IPS-20b (cell line): ENCODE measurements around the gene ATXN1.

Experiments used
- H3K27ac ChIP-seq: one replicate; pipeline ENCODE4 v1.5.1; 2013; ENCODE audit warnings: low read length
- H3K27me3 ChIP-seq: 2 replicates; pipeline ENCODE4 v1.6.1; 2013; ENCODE audit warnings: mild to moderate bottlenecking, low read length, inconsistent platforms; ENCODE audit not compliant: insufficient read depth
- H3K36me3 ChIP-seq: 2 replicates; pipeline ENCODE4 v1.6.1; 2013; ENCODE audit warnings: low read depth, mild to moderate bottlenecking, inconsistent platforms, low read length, moderate library complexity; ENCODE audit not compliant: insufficient read depth
- H3K4me1 ChIP-seq: 2 replicates; pipeline ENCODE4 v1.6.1; 2013; ENCODE audit warnings: mild to moderate bottlenecking, control low read depth, inconsistent platforms, low read length, moderate library complexity; ENCODE audit not compliant: insufficient read depth
- H3K4me3 ChIP-seq: 2 replicates; pipeline ENCODE4 v1.5.1; 2013; ENCODE audit warnings: mild to moderate bottlenecking, low read length, inconsistent platforms
- H3K9ac ChIP-seq: 2 replicates; pipeline ENCODE4 v1.6.1; 2013; ENCODE audit warnings: low read depth, mild to moderate bottlenecking, inconsistent platforms, low read length, moderate library complexity
- H3K9me3 ChIP-seq: 2 replicates; pipeline ENCODE4 v1.6.1; 2013; ENCODE audit warnings: mild to moderate bottlenecking, low read depth, low read length, inconsistent platforms; ENCODE audit not compliant: insufficient read depth

The ATXN1 gene

DNA sequence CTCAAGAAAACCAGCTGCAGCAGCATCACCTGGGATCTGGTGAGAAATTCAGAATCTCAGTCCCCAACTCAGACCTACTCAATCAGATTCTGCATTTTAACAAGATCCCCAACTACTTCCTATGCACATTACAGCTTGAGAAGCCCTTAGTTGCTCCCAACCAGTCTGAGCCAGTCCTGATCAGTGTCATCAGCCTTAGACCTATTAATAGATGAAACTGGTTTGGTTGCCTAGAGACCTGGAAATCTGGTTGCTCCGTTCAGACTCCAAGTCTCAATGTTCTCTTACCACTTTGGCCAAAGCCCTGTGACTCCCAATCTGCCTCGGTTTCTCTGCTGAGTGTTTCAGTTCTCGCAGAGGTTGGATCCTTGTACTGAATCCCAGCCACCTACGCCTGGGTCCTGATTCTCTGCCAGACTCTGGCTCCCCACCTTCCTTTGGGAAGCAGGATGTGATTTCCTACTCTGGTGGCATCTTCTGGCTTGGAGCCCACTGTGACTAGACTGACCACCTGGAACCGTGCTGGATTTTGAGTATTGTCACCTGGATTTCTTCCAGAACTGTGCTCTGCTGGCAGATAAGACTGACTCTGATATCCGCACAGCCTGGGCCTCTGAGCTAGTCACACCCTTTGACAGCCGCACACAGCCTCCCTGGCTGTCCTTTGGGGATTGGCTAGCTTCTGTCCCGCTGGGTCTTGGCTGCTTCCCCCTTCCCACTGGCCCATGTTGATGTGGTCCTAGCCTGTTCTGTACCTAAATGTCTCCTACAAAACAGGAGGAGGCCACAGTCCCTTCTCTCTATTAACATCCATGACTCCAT is 20.3 kb upstream of the ATXN1 start:
- no peak overlapping the region for H3K9ac ChIP-seq
- no peaks in the 10 kb centered on the region for H3K4me1 ChIP-seq
- no peak overlapping the region for H3K4me3 ChIP-seq
- H3K36me3 ChIP-seq, result no peaks in the 10 kb centered on the region
- no peak overlapping the region for H3K27ac ChIP-seq
- 0 out of 2 replicates have a peak, but pooled peaks cover 3% of the 10 kb centered on the region for H3K9me3 ChIP-seq
- H3K27me3 ChIP-seq, result no peaks in the 10 kb centered on the region

DNA sequence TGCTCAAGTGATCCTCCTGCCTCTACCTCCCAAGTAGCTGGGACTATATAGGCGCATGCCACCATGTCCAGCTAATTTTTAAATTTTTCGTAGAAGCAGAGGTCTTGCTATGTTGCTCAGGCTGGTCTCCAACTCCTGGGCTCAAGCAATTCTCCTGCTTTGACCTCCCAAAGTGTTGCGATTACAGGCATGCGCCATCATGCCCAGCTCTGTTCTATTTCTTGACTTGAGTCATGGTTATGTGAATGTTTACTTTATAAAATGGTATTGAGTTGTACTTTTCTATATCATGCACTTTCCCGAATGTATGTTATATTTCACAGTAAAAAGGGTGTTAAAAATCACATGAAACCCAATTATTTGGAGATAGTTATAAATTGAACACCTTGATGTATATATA is 17.3 kb upstream of the ATXN1 start:
- Histone ChIP-seq H3K4me3 (no peak overlapping the region), H3K9ac (no peak overlapping the region), H3K36me3 (no peaks in the 10 kb centered on the region), H3K4me1 (no peaks in the 10 kb centered on the region), H3K27ac (no peak overlapping the region), H3K27me3 (no peaks in the 10 kb centered on the region), H3K9me3 (no peaks in the 10 kb centered on the region)

DNA sequence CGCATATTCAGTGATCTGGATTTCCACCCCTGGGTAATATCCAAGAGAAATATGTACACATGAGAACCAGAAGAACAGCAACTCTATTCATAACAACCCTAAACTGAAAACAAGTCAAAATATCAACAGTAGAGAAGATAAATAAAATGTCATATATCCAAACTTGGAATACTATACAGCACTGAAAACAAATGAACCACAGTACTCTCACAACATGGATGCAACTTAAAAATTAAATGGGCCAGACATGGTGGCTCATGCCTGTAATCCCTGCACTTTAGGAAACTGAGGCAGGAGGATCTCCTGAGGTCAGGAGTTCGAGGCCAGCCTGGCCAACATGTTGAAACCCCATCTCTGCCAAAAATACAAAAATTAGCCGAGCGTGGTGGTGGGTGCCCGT is 16.5 kb upstream of the ATXN1 start:
- Histone ChIP-seq H3K4me3 (no peak overlapping the region), H3K27me3 (no peaks in the 10 kb centered on the region), H3K9ac (no peak overlapping the region), H3K4me1 (no peaks in the 10 kb centered on the region), H3K36me3 (no peaks in the 10 kb centered on the region), H3K27ac (no peak overlapping the region), H3K9me3 (no peaks in the 10 kb centered on the region)

DNA sequence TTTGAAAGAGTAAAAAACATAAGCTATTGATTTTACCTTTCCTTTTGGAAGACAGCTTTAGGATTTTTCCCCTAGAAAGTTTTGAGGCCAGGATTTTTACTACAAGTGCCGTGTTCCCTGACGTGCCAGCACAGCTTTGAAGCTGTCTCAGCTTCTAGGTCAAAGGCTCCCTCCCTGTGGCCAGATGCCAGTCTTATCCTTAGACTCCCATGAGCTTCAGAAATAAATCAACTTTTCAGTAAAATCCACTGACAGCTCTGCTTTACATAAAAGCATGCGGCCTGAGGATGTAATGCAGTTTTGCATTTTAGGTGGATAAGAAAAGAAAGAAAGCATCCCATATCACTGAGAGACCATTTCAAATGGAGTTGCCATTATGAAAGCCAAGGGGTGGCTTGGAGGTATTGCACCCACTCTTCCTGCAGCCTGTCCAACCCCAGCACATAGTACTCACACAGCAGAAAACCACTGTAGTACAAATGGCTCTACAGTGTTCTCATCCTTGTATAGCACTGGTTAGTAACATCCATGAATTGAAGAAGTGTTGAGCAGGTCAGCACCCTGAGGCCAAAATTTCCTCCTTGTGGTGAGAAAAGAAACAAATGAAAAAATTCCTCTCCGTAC is 15.2 kb upstream of the ATXN1 start:
- Histone ChIP-seq H3K9ac (no peak overlapping the region), H3K36me3 (no peaks in the 10 kb centered on the region), H3K9me3 (no peaks in the 10 kb centered on the region), H3K4me1 (no peaks in the 10 kb centered on the region), H3K27ac (no peak overlapping the region), H3K27me3 (no peaks in the 10 kb centered on the region), H3K4me3 (no peak overlapping the region)

DNA sequence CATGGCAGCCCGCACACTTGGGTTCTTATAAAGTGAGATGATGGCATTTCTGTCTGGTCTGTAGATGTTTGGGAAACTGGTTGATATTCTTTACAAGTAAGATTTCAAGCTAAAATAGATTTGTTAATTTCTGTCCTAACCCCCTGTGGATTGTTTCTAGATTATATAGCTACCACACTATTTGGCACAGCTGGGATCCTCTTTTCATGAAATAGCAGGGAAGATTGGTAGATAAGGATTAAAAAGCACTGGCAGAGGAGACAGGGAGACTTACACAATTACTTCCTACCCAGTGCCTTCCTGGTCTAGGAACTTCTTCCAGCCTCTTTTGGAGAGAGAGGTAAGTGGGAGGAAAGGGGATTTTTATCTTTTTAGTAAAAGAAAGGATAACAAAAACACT is 13.2 kb upstream of the ATXN1 start:
- Histone ChIP-seq H3K27ac (no peak overlapping the region), H3K4me1 (peaks cover 9% of the 10 kb centered on the region; the same call in 1 of the 2 replicates), H3K36me3 (no peaks in the 10 kb centered on the region), H3K9me3 (no peaks in the 10 kb centered on the region), H3K27me3 (no peaks in the 10 kb centered on the region), H3K4me3 (no peak overlapping the region), H3K9ac (no peak overlapping the region)

DNA sequence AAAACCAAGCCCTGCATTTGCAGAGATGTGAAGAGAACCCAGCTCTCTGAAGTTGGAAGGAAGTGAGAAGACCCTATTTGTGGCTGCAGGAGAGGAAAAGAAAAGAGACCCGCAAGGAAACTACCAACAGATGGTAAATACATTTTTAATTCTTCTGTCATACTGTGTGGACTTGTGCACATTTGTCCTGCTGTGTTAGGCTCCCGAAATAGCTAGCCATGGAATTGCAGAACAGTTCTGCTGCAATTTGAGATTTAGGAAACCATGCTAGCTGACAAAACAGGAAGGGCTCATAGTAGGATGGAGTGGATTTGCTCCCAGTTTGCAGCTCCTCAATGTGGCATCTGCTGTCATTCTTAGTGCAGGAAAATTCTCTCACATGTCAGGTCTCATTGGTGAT is 12.1 kb upstream of the ATXN1 start:
- Histone ChIP-seq H3K9me3 (no peaks in the 10 kb centered on the region), H3K36me3 (no peaks in the 10 kb centered on the region), H3K27ac (no peak overlapping the region), H3K27me3 (no peaks in the 10 kb centered on the region), H3K9ac (no peak overlapping the region), H3K4me3 (no peak overlapping the region), H3K4me1 (peaks cover 13% of the 10 kb centered on the region; the same call in 1 of the 2 replicates)

DNA sequence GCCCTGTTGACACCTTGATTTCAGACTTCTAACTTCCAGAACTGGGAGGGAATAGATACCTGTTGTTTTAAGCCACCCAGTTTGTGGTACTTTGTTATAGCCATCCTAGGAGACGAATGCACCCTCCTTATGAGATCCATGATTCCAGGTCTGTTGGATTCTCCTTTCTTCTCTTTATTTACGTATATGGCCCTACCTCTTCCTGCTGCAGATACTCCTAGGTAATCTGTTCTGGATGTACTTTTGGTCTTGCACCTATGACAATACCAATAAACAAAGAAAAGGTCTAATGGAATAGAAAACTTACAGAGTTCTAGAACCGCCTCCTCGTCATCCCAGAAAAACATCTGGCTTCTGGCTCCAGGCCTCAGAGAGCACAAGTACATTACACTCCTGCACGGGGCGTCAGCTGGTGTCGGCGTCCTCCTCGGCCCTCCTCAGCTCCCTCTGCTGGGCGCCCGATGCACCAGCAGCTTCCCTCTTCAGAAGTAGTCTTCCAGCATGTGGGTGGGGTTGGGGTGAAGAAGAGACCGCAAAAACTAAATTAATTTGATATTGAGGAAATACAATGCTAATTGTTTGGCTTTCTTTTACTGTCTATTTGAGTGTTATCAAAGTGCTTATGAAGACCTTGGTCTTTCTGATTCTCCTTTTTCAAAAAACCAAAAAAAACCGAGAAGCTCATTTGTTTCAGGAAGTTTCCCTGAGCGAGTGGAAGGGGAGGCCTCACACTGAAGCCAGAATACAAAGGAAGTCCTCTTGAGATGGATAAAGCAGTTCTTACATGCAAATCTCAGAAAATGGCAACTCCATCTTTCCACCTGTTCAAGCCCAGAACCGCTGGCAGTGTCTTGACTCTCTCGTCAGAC is 9.7 kb upstream of the ATXN1 start:
- Histone ChIP-seq H3K9ac (no peak overlapping the region), H3K27me3 (no peaks in the 10 kb centered on the region), H3K27ac (no peak overlapping the region), H3K4me3 (no peak overlapping the region), H3K9me3 (no peaks in the 10 kb centered on the region), H3K4me1 (peaks cover 13% of the 10 kb centered on the region; the same call in 1 of the 2 replicates), H3K36me3 (no peaks in the 10 kb centered on the region)

DNA sequence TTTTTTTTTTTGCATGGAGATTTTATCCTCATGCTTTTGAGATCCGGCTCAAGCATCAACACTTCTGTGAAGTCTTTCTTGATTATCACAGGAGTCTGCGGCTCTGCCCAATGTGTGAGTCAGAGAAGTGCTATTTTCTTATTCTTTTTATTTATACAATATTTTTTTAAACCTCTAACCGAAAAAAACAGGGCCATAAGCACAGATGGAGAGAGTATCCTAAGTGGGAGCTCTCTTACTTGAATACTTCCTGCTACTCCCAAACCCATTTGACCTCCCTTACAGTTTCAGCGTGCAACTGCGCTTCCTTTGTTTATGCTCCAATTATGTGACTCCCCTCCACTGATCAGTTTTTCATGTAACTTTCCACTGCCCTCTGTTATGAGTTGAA is 8.7 kb upstream of the ATXN1 start:
- H3K4me1 ChIP-seq, result peaks cover 13% of the 10 kb centered on the region; the same call in 1 of the 2 replicates

DNA sequence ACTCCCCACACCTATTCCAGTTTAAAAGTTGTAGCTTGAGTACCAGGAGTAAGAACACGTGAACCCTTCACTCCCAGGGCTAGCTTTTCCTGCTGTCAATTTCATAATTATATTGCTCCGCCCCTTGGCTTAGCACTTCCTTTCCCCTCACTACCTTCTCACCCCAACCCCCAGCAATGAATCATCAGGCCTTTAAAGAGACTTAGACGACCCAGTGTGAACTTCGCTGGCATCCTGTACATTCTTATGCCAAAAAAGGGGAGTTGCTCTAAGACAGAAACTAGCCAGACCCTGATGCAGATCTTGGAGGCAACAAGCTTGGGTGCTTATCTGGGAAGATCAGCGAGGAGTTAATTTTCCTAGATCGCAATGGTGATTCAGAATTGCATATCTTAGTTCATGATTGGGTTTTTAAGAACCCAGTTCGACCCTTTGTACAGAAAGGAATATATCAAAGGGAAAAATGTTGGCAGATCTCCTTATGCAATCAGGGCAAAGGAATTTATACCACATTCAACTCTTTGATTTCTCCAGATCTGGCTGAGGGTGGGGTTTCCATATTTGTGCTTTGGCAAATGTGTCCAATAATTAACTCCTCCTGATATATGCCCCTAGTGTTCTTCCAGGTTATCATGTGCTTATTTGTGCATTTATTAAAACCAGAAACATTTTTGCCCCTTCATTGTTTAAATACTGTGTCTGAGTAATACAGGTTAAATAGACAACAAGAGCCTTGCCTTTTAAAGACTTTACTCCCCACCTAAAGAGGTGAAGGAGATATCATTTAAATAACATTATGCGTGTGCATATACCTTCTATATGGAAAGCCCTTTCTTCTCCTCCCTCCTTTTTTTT is 8.1 kb upstream of the ATXN1 start:
- H3K9me3 ChIP-seq, result no peaks in the 10 kb centered on the region
- no peaks in the 10 kb centered on the region for H3K36me3 ChIP-seq
- H3K27me3 ChIP-seq, result no peaks in the 10 kb centered on the region
- H3K9ac ChIP-seq, result no peak overlapping the region
- peaks cover 13% of the 10 kb centered on the region; the same call in 1 of the 2 replicates for H3K4me1 ChIP-seq
- H3K4me3 ChIP-seq, result no peak overlapping the region
- no peak overlapping the region for H3K27ac ChIP-seq

More for the DNA sequence above, 8.7 kb upstream of the ATXN1 start:
- H3K4me3 ChIP-seq, result no peak overlapping the region
- H3K36me3 ChIP-seq, result no peaks in the 10 kb centered on the region
- no peaks in the 10 kb centered on the region for H3K9me3 ChIP-seq
- H3K27me3 ChIP-seq, result no peaks in the 10 kb centered on the region
- H3K9ac ChIP-seq, result no peak overlapping the region
- H3K27ac ChIP-seq, result no peak overlapping the region

DNA sequence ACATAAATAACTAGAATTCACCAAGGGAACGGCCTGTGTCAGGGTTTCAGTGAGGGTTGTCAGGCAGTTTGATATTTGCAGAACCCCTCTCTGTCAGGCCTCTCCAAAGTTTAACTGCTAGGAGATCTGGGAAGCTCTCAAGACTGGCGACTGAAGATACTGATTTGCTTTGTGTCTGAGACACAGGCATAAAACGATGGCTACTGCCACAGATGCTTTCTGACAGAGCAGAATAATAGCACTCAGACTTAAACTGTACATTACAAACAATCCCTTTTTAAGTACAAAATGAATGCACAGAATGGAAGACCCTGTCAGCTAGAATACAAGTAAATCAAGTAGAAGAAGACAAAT is 7.2 kb upstream of the ATXN1 start:
- Histone ChIP-seq H3K4me1 (peaks cover 13% of the 10 kb centered on the region; the same call in 1 of the 2 replicates), H3K27me3 (peaks cover 2% of the 10 kb centered on the region; the same call in 1 of the 2 replicates), H3K4me3 (no peak overlapping the region), H3K27ac (no peak overlapping the region), H3K36me3 (no peaks in the 10 kb centered on the region), H3K9me3 (no peaks in the 10 kb centered on the region), H3K9ac (no peak overlapping the region)
